GM13976 (cell line): Measurements from ENCODE around the gene TMEM254.
"Not testable (repeated sequence)": the region's sequence is repeated elsewhere in the genome, so short reads cannot be mapped to it uniquely, and the experiment has no call there.

Experiments
- DNase-seq: peaks from one replicate; pipeline ENCODE4 v3.0.0; 2012; ENCODE audit warnings: low spot score
- CTCF ChIP-seq: IDR thresholded peaks from 2 replicates; pipeline ENCODE4 v1.5.1; 2012; ENCODE audit warnings: borderline replicate concordance, mild to moderate bottlenecking; ENCODE audit not compliant: insufficient read depth; ENCODE audit errors: extremely low read depth, missing control alignments, control extremely low read depth
- in situ Hi-C: fragments of 300-500 bp; cut with MboI; formaldehyde crosslinking; loops from one replicate; pipeline ENCODE4 v1.12.0; 2022; ENCODE audit warnings: low sequenced_read_pairs, mixed read lengths, inconsistent platforms; ENCODE audit not compliant: unreplicated experiment

TMEM254 gene

GRCh38 chr10:80079312-80079719 is 851 bp downstream of the TMEM254 start:
- TF ChIP-seq CTCF, result no peak
- in situ Hi-C loops, result no loop called here
- no peak for DNase-seq

- DNase-seq, result no peak
- TF ChIP-seq CTCF, result no peak
- in situ Hi-C loops, result no loop called here
Observed at GRCh38 chr10:80081026-80081425, 2.6 kb downstream of the TMEM254 start.

GRCh38 chr10:80081801-80082750 is 3.6 kb downstream of the TMEM254 start:
- in situ Hi-C loops, result no loop called here
- TF ChIP-seq CTCF, result no peak
- no peak for DNase-seq

- in situ Hi-C loops, result no loop called here
- no peak for DNase-seq
- TF ChIP-seq CTCF, result no peak
Observed at GRCh38 chr10:80090121-80090520, 11.7 kb downstream of the TMEM254 start.

- no peak for TF ChIP-seq CTCF
- in situ Hi-C loops, result no loop called here
- no peak for DNase-seq
Observed at GRCh38 chr10:80094231-80094630, 15.8 kb downstream of the TMEM254 start.

- in situ Hi-C loops, DNase-seq: not testable (repeated sequence)
Observed at GRCh38 chr10:80098272-80098671, 19.8 kb downstream of the TMEM254 start.

GRCh38 chr10:80099295-80099694 is 20.8 kb downstream of the TMEM254 start:
- DNase-seq, in situ Hi-C loops: not testable (repeated sequence)
